ENCODE measurements around the gene NDUFB4.

- TF ChIP-seq CTCF (IDR thresholded peaks at IDR 0.05) (peak in 3 of 6 experiments; percentile 9 to 41 (median 31)), POLR2A (IDR thresholded peaks at IDR 0.05) (no peak)
Measured at GRCh38 chr3:120567370-120568201, 28.6 kb upstream of the NDUFB4 start.

Data from esophagus squamous epithelium (tissue), 4 donors.